ENCODE data around the gene KLHDC2.
"Not testable (repeated sequence)": the region's sequence is repeated elsewhere in the genome, so short reads cannot be mapped to it uniquely, and the experiment has no call there.

The KLHDC2 gene

DNA sequence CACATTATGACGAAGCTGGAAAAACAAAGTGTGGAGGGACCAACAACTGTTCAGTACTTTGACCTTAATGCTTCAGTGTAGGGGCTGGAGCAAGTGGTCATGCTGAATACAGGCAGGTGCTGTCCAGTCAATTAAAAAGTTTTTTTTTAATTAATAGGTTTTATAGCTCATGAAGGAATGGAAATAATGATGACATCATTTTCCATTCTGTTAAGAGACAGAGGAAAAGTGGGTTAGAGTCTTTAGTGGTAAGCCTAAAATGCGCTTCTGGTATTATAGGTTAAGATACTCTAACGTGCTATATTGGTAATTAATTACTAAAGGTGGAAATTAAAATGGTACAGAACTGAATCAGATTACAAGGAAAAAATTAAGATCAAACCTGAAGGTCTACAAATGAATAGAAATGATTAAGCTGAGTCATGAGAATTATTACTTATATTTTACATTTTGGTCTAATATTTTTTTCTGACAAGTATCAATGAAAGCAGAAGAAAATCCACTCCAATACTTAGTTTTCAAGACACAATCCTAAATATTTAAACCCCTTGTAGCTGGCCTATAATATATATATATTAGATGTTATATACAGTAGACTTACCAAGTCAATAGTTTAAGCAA, 15.6 kb downstream of the KLHDC2 start:
- DNase-seq = no peak

DNA sequence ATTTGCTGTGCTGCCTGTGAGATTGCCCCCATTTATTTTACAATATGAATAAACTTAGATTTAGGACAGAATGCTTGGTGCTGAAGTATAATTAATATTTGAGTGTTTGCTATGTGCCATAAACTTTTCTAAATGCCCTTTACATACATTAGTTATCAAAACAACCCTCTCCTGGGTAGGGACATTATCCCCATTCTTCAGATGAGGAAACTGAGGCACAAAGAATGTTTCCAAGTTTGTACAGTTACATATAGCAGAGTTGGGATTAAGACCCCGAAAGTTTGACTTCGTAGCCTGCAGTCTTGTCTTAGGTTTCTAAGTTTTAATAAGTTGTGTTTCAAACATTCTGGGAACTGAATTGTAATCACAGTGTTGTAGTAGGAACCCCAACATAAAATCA, 18.4 kb downstream of the KLHDC2 start:
- DNase-seq = no peak

DNA sequence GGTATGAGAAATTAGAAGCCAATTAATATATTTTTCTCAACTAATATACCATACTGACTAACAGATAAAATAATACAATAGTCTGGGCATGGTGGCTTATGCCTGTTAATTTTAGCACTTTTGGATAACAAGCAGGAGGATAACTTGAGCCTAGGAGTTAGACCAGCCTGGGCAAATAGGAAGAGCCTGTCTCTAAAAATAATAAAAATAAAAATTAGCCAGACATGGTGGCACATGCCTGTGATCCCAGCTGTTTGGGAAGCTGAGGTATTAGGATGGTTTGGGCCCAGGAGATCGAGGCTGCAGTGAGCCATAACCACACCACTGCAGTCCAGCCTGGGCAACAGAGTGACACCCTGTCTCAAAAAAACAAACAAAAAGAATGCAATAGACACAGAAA, 24.7 kb downstream of the KLHDC2 start:
- DNase-seq = no peak

DNA sequence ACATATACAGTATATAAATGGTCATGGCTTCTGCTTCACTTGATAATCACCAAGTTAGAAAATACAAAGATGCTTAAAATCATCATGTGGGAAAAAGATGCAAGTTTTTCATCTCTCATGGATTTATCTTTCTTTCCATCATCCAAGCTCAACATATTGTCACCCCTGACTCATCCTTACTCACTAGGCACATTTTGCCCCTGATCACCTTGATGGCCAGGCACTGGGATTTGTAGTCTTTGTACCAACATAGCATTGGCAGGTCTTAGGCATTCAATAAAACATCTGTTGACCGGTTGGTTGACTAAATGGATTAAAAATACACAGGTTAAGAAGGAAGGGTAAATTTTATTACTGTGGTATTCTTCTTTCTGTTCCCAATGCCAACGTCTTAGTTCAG, 28.1 kb downstream of the KLHDC2 start:
- no peak for DNase-seq

DNA sequence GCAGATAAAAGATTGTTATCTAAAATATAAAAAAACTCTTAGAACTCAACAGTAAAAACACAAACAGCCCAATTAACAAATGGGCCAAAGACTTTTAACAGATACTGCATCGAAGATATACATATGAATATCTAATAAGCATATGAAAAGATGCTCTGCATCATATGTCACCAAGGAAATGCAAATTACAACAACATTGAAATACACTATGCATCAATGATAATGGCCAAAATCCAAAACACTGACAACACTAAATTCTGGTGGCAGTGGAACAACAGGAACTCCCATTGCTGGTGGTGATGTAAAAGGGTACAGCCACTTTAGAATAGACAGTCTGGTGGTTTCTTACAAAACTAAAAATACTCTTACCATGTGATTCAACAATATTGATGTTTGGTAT, 40.8 kb downstream of the KLHDC2 start:
- DNase-seq = no peak

DNA sequence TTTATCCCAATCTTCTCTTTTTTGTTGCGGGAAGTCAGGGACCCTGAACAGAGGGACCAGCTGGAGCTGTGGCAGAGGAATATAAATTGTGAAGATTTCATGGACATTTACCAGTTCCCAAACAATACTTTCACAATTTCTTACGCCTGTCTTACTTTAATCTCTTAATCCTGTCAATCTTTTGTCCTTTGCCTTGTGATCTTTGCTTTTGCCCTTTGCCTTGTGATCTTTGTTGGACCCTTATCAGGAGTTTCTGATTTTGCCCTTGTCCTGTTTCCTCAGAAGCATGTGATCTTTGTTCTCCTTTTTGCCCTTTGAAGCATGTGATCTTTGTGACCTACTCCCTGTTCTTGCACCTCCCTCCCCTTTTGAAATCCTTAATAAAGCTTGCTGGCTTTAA, 48.2 kb downstream of the KLHDC2 start:
- not testable (repeated sequence) for DNase-seq

DNA sequence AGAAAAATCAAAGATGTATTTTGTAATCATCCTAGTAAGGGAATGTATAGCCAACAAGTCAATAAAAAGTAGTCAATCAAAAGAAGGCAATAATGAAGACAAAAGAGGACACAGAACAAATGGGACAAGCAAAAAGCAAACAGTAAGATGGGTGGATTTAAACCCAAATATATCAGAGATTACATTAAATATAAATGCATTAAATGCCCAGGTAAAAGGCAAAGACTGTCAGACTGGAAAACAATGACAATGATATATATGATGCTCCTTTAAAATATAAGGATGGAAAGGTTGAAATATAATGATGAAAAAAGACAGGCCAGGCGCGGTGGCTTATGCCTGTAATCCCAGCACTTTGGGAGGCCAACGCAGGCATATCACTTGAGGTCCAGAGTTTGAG, 48.9 kb downstream of the KLHDC2 start:
- DNase-seq = no peak

DNA sequence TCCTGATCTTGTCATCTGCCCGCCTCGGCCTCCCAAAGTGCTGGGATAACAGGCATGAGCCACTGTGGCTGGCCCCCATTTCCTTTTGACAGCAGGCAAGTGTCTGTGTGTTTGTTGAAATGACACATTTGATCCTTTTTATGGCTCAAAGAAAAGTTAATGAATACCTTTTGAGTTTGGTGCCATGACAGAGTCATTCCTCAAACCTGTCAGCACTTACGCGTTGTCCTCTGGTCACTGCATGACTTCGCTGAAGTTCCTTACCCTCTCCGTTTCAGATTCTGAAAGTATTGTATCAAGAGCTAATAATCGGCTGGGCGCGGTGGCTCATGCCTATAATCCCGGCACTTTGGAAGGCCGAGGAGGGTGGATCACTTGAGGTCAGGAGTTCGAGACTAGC, 52.2 kb downstream of the KLHDC2 start:
- DNase-seq = no peak

DNA sequence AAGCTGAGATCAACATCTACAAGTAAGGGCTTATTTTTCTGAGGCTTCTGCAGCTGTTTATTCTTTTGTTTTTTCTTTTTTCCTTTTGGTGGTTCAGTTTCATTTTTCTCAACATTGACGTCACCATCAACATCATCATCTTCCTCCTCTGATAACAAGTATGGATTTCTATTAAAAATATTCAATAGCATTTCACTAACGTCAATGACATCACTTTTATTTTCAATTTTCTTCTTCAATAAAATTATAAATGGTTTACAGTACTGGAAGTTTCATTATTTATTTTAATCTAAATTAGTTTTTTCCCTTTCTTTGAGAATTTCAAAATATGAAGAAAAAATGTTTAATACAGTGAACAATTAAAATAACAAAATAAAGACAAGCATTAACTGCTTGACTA, 60.7 kb downstream of the KLHDC2 start:
- no peak for DNase-seq

All from RPMI8226 (cell line).